Peyer's patch (tissue), 4 donors: ENCODE measurements around the gene SRD5A2. TPM values are rescaled to one million over a fixed set of nuclear protein-coding genes. Genes with fewer than 3 reads are reported as not detected.

Experiments
- DNase-seq, 3 donors: peaks; one replicate each; pipeline ENCODE4 v3.0.0-alpha.2; 2017 to 2019
- H3K27ac ChIP-seq, 4 donors: fragments of 200-600 bp; sonication (generic); one replicate each; pipeline ENCODE4 v1.5.1; 2016 to 2019
- H3K27me3 ChIP-seq, 2 donors: fragments of 200-600 bp; sonication (generic); one replicate each; pipeline ENCODE4 v1.5.1; 2019
- H3K36me3 ChIP-seq, 3 donors: fragments of 200-600 bp; sonication (generic); one replicate each; pipeline ENCODE4 v1.5.1; 2016 to 2019
- H3K4me1 ChIP-seq, 4 donors: fragments of 200-600 bp; sonication (generic); one replicate each; pipeline ENCODE4 v1.5.1; 2016 to 2019
- H3K4me3 ChIP-seq, 4 donors: fragments of 200-600 bp; sonication (generic); 1 replicate in 3 of 4; 2 replicates in 1 of 4; pipeline ENCODE4 v1.5.1; 2016 to 2019; ENCODE audit warnings: mild to moderate bottlenecking in 1 of 4
- H3K9me3 ChIP-seq, 4 donors: fragments of 200-600 bp; sonication (generic); one replicate each; pipeline ENCODE4 v1.5.1; 2016 to 2019; ENCODE audit warnings: mild to moderate bottlenecking in 1 of 4
- POLR2A ChIP-seq, 2 donors: fragments of 450-650 bp; IDR thresholded peaks; one replicate each; pipeline ENCODE4 v1.5.1; 2017; ENCODE audit warnings: antibody characterized with exemption in 2 of 2, mild to moderate bottlenecking in 2 of 2, moderate library complexity in 2 of 2
- total RNA-seq, 4 donors: library from RNA; depleted of rRNA; stranded (reverse); fragments of >200 nt; gene quantifications; one replicate each; pipeline ENCODE4 v1.1.0, GENCODE V29; 2016
- TF ChIP-seq, protein P1 (sequence below), 6 experiments: fragments of 450-650 bp in 4 of 6; fragments of 200-600 bp in 2 of 6; sonication (generic) in 1 of 6; IDR thresholded peaks; one replicate each; pipeline ENCODE4 v1.5.1; 2017 to 2019; ENCODE audit warnings: antibody characterized with exemption in 6 of 6, mild to moderate bottlenecking in 3 of 6, moderate library complexity in 1 of 6

SRD5A2 gene
- total RNA-seq, 4 donors from 2014 or later = not detected

DNA sequence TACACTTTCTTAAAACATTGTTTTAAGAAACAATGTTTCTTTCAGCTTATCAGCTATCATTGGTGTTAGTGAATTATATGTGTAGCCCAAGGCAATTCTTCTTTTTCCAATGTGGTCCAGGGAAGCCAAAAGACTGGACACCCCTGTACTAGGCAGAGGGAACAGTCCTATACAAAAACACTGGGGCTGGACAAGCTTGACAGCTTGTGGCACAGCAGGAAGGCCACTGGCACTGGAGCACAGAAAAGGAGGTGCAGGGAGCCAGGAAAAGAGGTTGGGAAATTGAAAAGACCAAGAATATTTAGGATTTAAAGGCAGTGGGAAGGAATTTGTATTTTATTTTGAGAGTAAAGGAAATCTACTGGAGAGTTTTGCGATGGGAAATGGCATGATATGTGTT lies 47.7 kb downstream of the SRD5A2 start:
- no peak overlapping the region for H3K4me3 ChIP-seq
- no peaks in the 10 kb centered on the region for H3K9me3 ChIP-seq
- DNase-seq = no peak
- H3K27me3 ChIP-seq = no peaks in the 10 kb centered on the region
- H3K27ac ChIP-seq = no peak overlapping the region
- no peaks in the 10 kb centered on the region for H3K4me1 ChIP-seq
- no peak for TF ChIP-seq POLR2A (IDR thresholded peaks at IDR 0.05)
- TF ChIP-seq, protein P1, sequence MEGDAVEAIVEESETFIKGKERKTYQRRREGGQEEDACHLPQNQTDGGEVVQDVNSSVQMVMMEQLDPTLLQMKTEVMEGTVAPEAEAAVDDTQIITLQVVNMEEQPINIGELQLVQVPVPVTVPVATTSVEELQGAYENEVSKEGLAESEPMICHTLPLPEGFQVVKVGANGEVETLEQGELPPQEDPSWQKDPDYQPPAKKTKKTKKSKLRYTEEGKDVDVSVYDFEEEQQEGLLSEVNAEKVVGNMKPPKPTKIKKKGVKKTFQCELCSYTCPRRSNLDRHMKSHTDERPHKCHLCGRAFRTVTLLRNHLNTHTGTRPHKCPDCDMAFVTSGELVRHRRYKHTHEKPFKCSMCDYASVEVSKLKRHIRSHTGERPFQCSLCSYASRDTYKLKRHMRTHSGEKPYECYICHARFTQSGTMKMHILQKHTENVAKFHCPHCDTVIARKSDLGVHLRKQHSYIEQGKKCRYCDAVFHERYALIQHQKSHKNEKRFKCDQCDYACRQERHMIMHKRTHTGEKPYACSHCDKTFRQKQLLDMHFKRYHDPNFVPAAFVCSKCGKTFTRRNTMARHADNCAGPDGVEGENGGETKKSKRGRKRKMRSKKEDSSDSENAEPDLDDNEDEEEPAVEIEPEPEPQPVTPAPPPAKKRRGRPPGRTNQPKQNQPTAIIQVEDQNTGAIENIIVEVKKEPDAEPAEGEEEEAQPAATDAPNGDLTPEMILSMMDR (IDR thresholded peaks at IDR 0.05) = no peak
- H3K36me3 ChIP-seq = no peaks in the 10 kb centered on the region

DNA sequence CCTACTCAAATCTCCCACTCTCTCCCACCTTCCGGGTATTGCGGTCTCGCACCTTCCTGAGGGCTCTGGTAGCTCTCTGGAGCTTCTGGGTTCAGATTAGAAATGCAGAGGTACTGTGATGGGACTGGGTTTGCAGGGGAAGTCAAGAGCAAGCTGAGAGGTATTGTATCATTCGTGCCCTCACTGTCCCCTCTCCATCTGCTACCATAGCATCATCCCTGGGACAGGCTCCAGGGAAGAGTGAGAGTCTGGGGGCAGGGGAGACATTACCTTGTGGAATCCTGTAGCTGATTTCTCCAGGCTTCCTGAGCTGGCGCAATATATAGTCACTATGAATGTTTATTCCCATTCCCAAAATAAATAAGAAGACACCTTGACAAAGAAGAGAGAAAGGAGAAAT lies 49.6 kb downstream of the SRD5A2 start:
- H3K4me3 ChIP-seq = no peak overlapping the region
- no peak for TF ChIP-seq POLR2A (IDR thresholded peaks at IDR 0.05)
- no peak for DNase-seq
- no peak overlapping the region for H3K27ac ChIP-seq
- no peaks in the 10 kb centered on the region for H3K9me3 ChIP-seq
- no peaks in the 10 kb centered on the region for H3K36me3 ChIP-seq
- H3K27me3 ChIP-seq = no peaks in the 10 kb centered on the region
- no peaks in the 10 kb centered on the region for H3K4me1 ChIP-seq

- Histone ChIP-seq H3K27me3 (no peaks in the 10 kb centered on the region), H3K27ac (no peak overlapping the region), H3K4me1 (no peaks in the 10 kb centered on the region), H3K4me3 (no peak overlapping the region), H3K36me3 (no peaks in the 10 kb centered on the region), H3K9me3 (no peaks in the 10 kb centered on the region)
- no peak for DNase-seq
- TF ChIP-seq, protein P1 (IDR thresholded peaks at IDR 0.05) = no peak
- TF ChIP-seq POLR2A (IDR thresholded peaks at IDR 0.05) = no peak
Measured at GRCh38 chr2:31529256-31529655, 51.5 kb downstream of the SRD5A2 start.

DNA sequence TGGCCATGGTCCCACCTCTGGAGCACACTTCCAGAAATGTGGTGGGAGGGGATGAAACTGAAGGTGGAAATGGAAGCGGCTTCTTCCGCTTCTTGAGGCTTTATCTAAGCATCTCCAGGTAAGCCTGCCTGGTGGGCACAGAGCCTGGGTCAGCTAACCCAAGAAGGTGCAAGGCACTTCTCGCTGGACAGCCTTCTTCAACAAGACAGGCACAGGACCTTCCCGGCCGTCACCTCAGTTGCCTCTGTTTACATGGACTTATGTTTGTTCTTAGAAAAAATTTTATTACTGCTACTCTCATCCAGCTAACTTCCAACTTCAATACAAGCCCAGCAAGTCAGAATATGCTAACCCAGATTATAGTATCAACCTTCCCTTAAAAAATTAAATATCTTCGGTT lies 51.9 kb downstream of the SRD5A2 start:
- Histone ChIP-seq H3K27me3 (no peaks in the 10 kb centered on the region), H3K4me1 (no peaks in the 10 kb centered on the region), H3K36me3 (no peaks in the 10 kb centered on the region), H3K9me3 (no peaks in the 10 kb centered on the region), H3K4me3 (no peak overlapping the region), H3K27ac (no peak overlapping the region)
- no peak for DNase-seq
- TF ChIP-seq, protein P1 (IDR thresholded peaks at IDR 0.05) = no peak
- no peak for TF ChIP-seq POLR2A (IDR thresholded peaks at IDR 0.05)

GRCh38 chr2:31526946-31527732 lies 53.6 kb downstream of the SRD5A2 start:
- Histone ChIP-seq H3K27ac (no peak overlapping the region), H3K36me3 (no peaks in the 10 kb centered on the region), H3K27me3 (no peaks in the 10 kb centered on the region), H3K4me1 (no peaks in the 10 kb centered on the region), H3K4me3 (no peak overlapping the region), H3K9me3 (no peaks in the 10 kb centered on the region)
- TF ChIP-seq, protein P1 (IDR thresholded peaks at IDR 0.05) = no peak
- TF ChIP-seq POLR2A (IDR thresholded peaks at IDR 0.05) = no peak
- no peak for DNase-seq

DNA sequence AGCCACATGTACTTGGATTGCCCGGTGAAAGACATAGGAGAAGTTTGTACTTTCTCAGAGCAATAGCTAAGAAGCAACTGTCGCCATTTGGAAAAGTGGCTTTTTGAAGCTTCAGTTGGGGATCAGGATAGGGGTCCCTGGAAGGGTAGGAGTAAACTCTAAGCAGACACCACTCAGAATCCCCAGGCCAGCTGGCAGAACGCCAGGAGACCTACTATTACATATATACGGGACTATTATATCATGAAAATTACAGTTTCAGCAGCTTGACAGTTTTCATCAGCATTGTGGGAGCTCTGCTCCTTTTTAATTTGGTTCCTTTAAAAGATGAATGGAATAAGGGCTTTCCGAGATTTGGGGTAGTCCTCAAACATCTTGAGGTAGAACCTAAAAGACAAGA lies 54.9 kb downstream of the SRD5A2 start:
- Histone ChIP-seq H3K9me3 (no peaks in the 10 kb centered on the region), H3K4me1 (no peaks in the 10 kb centered on the region), H3K36me3 (no peaks in the 10 kb centered on the region), H3K4me3 (no peak overlapping the region), H3K27ac (no peak overlapping the region), H3K27me3 (no peaks in the 10 kb centered on the region)
- TF ChIP-seq, protein P1 (IDR thresholded peaks at IDR 0.05) = no peak
- TF ChIP-seq POLR2A (IDR thresholded peaks at IDR 0.05) = no peak
- no peak for DNase-seq
